Suppressor macrophage (primary cell): ENCODE results near the gene GOLGA2.

Experiments
- DNase-seq, 4 experiments: peaks; one replicate each; pipeline ENCODE4 v3.0.0-alpha.2; 2020 to 2022

Gene GOLGA2

DNA sequence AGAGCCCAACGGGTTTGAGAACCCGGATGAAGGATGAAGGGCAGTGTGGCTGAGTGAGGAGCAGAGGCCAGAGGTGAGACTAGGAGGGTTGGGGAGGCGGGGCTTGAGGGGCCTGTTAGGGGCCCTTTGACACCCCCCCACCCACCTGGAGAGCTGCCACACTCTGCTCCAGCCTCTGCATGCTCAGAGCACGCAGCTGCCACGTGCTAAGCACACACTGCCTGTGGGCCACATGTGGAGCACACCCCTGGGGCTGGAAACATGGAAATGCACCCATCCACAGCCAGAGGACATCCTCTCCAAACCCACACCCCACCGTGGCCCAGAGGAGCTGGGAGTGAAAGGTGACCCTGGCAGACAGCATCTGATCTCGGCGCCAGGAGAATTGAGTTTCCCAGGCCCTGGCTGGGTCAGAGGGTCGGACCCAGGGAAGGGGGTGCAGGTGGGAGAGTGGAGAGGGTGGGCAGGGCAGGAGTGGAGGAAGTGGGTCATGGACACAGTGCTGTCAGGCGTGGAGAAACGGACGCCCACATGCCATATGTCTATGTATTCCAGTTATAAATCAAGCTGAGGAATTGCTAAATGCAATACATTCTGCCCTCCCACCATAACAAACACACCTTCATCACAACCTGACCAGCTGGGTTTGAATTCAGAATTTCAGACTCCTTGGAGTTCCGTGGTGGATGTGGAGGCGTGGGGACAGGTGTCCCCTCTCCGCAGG is 66.7 kb downstream of the GOLGA2 start:
- DNase-seq = no peak

GRCh38 chr9:128208386-128208785 is 67.4 kb downstream of the GOLGA2 start:
- DNase-seq = no peak

DNA sequence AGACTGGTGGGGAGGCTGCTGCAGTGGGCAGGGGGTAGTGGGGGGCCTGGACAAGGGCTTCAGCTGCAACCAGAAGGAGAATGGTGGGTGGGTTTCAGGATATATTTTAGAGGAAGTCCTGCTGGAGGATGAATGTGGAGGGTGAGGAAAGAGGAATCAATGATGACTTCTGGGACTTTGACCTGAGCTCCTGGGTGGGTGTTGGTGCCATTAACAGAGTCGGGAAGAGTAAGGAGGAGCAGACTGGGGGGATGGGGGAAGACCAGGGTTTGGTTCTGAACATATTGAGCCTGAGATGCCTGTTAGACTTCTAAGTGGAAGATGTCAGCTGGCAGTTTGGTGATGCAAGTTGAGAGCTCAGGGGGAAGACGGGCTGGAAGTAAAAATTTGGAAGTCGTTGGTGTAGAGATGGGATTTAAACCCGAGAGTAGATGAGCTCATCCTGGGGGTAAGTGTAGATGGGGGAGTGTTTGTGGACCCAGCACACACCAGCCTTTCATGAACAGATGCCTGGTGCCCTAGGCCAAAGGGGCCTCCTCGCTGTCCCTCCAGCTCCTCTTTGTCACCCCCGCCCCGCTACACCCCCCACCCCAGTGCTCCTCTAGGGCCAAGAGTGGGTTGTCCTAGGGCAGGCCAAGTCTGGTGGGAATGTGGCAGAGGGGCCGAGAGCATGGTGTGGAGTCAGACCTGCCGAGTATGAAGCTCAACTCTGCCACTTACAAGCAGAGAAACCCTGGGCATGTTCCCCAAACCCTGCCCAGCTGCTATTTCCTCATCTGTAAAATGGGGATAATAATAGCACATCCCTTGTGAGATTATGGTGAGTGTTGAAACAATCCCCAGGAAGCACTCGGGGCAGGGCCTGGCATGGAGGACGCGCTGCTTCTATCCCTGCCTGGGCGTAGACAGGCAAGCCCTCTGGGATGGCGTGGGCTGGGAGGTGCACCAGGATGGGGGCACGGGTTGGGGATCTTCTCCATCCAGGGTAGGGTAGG is 68.6 kb downstream of the GOLGA2 start:
- peak; percentile 20 to 57 (median 50) for DNase-seq

GRCh38 chr9:128206484-128206883 is 69.3 kb downstream of the GOLGA2 start:
- DNase-seq = no peak
